SH-SY5Y (cell line): Measurements from ENCODE around the gene WFDC12.

ENCODE experiments used
- GATA2 ChIP-seq: IDR thresholded peaks from 2 replicates; pipeline ENCODE4 v1.6.1; 2011; ENCODE audit warnings: mild to moderate bottlenecking, low read depth, low read length
- GATA3 ChIP-seq: IDR thresholded peaks from 2 replicates; pipeline ENCODE4 v1.6.1; 2011; ENCODE audit warnings: low read depth, mild to moderate bottlenecking, low read length, moderate library complexity

DNA sequence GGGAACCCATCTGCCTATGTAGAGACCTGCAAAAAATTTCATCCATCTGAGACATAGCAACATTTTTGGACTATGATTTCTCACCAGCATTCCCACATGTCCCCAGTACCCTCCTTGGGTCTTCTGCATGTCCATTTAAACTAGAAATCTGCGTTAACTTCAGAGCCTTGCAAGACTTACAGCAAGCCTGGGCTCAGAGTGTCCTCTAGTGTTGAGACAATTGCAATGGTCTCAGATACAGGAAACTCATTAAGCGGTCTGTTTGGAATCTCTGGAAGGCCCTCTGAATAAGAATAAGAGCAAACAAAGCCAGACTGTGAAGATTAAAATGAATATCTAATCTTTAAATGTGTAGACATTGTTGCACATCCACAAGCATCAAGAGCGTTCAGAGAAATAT is 29.9 kb upstream of the WFDC12 start:
- no peak for TF ChIP-seq GATA2
- TF ChIP-seq GATA3: no peak
